Measurements from ENCODE around the gene HNRNPD.

DNA sequence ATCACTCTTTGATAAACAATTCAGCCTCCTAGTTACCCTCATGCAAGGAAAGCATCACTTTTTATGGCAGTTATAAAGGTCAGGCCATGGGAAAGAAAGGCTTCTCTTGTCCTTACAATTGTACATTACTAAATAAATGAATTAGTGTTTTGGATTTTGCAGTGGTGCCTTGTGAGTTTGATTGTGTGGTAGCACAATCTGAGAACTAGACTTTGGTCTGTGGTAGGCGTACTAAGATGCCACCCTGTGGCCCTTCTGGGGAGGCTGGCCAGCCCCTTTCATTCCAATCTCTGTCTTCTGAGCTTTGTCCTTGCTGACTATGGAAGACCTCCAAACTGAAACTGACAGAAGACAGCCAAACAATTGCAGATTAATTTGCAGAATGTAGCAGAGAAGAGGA lies 14.6 kb upstream of the HNRNPD start:
- TF ChIP-seq CTCF (IDR thresholded peaks at IDR 0.05) (peak in 7 of 12 donors; percentile 16 to 43 (median 23)), POLR2A (IDR thresholded peaks at IDR 0.05) (no peak)
